GM18505 (cell line): ENCODE data around the gene SPOCD1.

Experiments used
- ATAC-seq: cut with Tn5 transposase; IDR thresholded peaks from one replicate; pipeline ENCODE4 v1.9.1; 2021; ENCODE audit not compliant: unreplicated experiment
- POLR2A ChIP-seq: IDR thresholded peaks from 4 replicates; pipeline ENCODE4 v1.6.1; 2011; ENCODE audit warnings: borderline replicate concordance; ENCODE audit not compliant: insufficient read depth, insufficient read length; ENCODE audit errors: extremely low read depth

The SPOCD1 gene

DNA sequence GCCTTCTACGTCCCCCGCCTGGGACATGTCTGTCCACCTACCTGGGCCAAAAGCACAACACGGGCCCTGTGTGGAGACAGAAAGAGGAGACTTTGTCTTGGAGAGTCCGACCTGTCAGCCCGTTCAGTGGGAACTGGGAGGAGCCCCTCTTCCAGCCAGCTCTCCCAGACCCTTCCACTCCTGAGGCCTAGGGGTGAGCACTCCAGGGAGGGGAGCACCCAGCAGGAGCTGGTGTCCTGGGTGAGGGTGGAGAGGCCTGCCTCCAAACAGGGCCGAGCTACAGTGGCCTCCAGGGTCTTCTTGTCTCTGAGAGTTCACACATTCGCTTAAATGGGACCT is 546 bp downstream of the SPOCD1 start:
- TF ChIP-seq POLR2A, result no peak
- ATAC-seq, result no peak

DNA sequence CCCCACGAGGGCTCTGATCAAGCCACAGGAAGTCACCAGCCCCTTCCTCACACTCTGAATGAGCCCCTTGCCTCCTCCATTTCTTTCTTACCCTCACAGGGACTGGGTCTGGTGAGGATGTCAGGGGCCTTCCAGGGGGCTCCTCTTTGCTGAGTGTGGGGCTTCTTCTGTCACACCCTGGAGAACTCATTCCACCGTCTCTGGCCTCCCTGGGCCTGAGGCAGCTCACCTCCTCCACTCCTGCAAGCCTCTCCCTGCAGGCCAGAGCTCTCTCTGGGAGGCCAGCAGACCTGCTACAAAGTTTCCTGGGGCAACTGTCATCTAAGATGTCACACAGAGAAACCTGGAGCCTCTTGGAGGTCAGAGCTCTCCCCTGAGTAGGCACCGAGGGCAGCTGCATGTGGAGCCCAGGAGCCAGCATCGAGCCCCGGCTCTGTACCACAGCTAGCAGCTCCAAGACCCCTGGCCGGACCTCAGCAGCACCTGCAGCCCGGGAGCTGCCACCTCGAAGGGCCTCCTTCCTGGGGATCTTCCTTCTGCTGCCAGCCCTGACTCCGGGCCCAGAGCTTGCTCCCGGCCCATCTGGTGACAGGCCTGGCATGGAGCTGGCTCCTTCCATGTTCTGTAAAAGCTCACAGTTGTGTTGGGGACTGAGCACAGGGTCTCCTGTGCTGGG is 1.1 kb downstream of the SPOCD1 start:
- no peak for TF ChIP-seq POLR2A
- ATAC-seq, result no peak

DNA sequence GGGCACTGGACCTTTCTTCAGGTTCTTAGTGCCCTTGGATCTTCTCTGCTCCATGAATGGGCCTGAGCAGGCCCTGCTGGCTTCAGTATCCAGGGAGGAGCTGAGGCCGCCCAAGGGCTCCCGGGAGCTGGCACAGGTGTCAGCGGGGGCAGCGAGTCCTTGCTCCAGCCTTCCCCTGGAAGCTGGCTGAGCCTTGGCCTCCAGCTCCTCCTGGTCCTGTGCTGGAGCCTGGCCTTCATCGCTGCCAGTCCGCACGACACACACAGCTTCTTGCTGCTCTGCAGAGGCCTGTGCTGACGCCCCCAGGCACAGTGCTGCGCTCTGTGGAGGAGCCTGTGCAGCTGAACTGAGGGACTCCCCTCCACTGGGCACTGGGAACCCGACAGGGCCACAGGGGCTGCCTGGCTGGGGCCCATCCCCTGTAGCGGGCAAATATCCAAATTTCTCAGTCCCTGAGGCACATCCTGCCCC is 1.7 kb downstream of the SPOCD1 start:
- ATAC-seq, result no peak
- no peak for TF ChIP-seq POLR2A

DNA sequence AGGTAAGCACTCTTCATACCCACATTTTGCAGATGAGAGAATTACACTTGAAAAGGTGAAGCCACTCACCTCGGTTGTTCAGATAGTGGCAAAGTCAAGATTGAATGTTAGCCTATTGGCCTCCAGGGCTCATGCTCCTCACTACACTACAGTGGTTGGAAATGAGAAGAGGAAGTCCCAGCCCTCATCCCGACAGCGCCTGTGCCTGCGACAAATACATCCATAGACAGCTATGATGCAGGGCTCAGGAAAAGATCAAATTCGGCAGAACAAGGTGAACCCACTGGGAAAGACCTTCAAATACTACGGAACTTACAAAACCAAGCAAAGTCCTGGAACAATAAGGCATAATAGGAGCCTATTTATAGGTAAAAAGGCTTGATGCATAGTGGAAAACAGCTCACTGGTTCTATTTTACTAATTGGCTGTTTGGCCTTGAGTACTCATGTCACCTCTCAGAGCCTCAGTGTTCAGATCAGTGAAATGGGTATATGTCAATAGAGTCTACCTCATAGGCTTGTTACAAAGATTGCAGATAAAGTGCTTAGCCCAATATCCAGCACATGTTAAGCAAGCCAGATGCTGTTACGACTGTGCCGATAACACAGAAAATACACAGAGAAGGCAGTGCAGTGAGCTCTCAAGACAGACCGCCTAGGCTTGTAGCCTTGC is 3.5 kb downstream of the SPOCD1 start:
- no peak for ATAC-seq
- TF ChIP-seq POLR2A, result no peak

GRCh38 chr1:31811605-31812004 is 4.2 kb downstream of the SPOCD1 start:
- ATAC-seq, result no peak
- TF ChIP-seq POLR2A, result no peak

DNA sequence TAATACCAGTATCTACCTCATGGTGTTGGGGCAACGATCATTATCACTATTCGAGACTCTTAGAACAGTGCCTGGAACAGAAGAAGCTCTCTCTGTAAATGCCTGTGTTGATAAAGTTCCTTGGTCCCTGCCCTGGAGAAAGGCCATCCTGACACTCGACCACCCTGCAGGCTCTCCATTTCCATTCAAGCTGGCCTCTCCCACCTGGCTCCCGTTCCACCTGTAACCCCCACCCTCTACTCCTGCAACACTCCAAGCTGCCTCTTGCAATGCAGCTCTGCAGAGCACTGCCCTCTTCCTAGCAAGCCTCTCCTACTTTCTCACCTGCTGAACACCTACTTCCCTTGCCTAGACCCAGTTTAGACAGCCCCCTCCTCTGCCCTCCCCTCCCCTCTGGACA is 6.1 kb downstream of the SPOCD1 start:
- no peak for TF ChIP-seq POLR2A
- ATAC-seq, result no peak

DNA sequence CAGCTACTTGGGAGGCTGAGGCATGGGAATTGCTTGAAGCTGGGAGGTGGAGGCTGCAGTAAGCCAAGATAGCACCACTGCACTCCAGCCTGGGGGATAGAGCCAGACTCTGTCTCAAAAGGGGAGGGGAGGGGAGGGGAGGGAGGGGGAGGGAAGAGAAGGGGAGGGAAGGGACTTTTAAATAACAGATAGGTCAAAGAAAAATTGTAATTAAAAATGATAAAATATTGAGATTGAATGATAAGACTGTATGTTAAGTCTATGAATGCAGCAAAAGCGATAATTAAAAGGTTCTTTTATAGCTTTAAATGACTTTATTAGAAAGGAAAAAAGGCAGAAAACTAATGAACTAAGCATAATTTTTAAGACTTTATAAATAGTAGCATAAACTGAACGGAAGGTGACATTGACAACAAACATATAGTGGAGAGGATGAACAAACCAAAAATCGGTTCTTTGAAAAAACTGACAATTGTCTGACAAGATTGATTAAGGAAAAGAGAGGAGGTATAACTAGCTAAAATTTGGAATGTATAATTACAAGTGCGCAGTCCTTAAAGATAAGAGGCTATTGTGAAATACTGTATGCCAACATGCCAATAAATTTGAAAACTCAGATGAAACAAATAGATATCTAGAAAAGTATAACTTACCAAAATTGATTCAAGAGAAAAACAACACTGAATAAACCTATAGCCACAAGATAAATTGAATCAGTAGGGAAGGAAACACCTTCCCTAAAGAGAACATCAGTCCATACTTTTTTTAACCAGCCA is 8.4 kb downstream of the SPOCD1 start:
- ATAC-seq, result no peak
- no peak for TF ChIP-seq POLR2A

GRCh38 chr1:31805318-31805717 is 10.5 kb downstream of the SPOCD1 start:
- no peak for TF ChIP-seq POLR2A
- no peak for ATAC-seq

GRCh38 chr1:31804098-31804497 is 11.7 kb downstream of the SPOCD1 start:
- no peak for ATAC-seq
- TF ChIP-seq POLR2A, result no peak

GRCh38 chr1:31803610-31804009 is 12.2 kb downstream of the SPOCD1 start:
- TF ChIP-seq POLR2A, result no peak

DNA sequence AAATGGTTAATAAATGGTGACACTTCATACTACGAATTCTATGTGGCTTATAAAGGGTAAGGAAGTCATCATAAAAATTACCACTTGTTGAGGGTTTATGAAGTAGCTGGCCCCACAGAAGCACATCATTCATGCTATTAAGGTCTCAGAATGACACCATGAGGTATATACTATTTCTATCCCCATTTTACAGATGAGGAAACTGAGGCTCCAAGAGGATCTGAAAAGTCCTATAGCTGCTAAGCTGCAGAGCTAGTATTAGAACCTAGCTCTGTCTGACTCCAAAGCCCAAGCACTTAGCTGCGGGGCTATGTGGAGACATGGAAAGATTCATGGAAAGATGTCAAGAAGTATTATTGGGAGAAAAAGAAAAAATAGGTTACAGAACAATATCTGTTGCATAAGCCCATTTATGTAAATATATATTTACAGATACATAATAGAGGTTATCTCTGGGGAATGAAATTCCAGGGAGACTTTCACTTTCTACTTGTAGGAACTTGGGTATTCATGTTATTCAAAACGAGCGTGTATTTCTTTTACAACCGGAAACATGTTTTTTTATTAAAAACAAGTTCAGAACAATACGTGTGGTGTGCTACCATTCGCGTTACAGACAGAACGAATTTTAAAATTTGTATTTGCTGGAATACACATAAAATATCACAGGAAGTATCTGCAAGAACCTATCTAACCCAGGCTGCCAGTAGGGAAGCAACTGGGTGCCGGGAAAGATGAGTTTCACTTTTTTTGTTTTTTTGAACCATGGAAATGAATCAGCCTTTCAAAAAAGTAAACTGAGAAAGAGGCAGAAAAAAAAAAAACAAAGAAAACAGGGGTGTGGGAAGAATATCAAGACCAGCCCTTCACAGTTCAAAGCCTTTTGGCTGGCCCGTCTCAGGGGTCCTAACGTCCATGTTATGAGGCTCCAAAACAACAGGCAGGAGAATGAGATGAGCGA is 13.4 kb downstream of the SPOCD1 start:
- TF ChIP-seq POLR2A, result no peak
- ATAC-seq, result no peak

More at GRCh38 chr1:31803610-31804009, 12.2 kb downstream of the SPOCD1 start:
- no peak for ATAC-seq

- ATAC-seq, result no peak
- no peak for TF ChIP-seq POLR2A
These were observed 14.4 kb downstream of the SPOCD1 start for GRCh38 chr1:31801458-31801857.

GRCh38 chr1:31800674-31800967 is 15.2 kb downstream of the SPOCD1 start:
- ATAC-seq, result no peak
- TF ChIP-seq POLR2A, result no peak
